Fibroblast of lung (primary cell): ENCODE measurements around the gene TBC1D2B.
"Not testable (repeated sequence)": the region's sequence is repeated elsewhere in the genome, so short reads cannot be mapped to it uniquely, and the experiment has no call there.

Source experiments
- EZH2 ChIP-seq: IDR thresholded peaks from 2 replicates; pipeline ENCODE4 v1.5.1; 2012; ENCODE audit warnings: low read length, control low read depth, mild to moderate bottlenecking; ENCODE audit errors: missing control alignments
- TF ChIP-seq, protein P1 (sequence below), 2 donors: IDR thresholded peaks in 1 of 2; conservative IDR thresholded peaks in 1 of 2; 1 replicate in 1 of 2; 2 replicates in 1 of 2; pipeline ENCODE4 v1.5.1; 2011 to 2012; ENCODE audit warnings: low read length in 2 of 2, control low read depth in 1 of 2, inconsistent platforms in 1 of 2, low read depth in 1 of 2, mild to moderate bottlenecking in 1 of 2

DNA sequence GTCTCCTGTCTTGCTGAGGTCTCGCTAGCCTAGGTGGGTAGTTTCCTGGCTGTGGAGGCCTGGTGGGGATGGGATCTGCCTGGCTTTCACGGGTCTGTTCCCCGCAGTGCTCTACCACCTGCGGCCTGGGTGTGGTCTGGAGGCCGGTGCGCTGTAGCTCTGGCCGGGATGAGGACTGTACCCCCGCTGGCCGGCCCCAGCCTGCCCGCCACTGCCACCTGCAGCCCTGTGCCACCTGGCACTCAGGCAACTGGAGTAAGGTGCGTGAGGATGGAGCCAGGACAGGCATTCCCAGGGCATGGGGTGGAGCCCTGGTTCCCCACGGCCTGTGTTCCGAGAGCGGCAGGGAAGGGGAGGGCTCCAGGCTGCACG lies 89.8 kb downstream of the TBC1D2B start:
- TF ChIP-seq, protein P1, sequence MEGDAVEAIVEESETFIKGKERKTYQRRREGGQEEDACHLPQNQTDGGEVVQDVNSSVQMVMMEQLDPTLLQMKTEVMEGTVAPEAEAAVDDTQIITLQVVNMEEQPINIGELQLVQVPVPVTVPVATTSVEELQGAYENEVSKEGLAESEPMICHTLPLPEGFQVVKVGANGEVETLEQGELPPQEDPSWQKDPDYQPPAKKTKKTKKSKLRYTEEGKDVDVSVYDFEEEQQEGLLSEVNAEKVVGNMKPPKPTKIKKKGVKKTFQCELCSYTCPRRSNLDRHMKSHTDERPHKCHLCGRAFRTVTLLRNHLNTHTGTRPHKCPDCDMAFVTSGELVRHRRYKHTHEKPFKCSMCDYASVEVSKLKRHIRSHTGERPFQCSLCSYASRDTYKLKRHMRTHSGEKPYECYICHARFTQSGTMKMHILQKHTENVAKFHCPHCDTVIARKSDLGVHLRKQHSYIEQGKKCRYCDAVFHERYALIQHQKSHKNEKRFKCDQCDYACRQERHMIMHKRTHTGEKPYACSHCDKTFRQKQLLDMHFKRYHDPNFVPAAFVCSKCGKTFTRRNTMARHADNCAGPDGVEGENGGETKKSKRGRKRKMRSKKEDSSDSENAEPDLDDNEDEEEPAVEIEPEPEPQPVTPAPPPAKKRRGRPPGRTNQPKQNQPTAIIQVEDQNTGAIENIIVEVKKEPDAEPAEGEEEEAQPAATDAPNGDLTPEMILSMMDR (conservative IDR thresholded peaks at IDR 0.05 in 1 of 2, IDR thresholded peaks at IDR 0.05 in 1 of 2; ENCODE audit: low read depth in 1 of 2, low read length in 2 of 2), result not testable (repeated sequence)
- not testable (repeated sequence) for TF ChIP-seq EZH2
